ENCODE results near the gene EIF1. TPM values are rescaled to one million over a fixed set of nuclear protein-coding genes. Genes with fewer than 3 reads are reported as not detected.
"Not testable (repeated sequence)": the region's sequence is repeated elsewhere in the genome, so short reads cannot be mapped to it uniquely, and the experiment has no call there.

The EIF1 gene
- 146 TPM for total RNA-seq (ENCODE audit: insufficient read depth, low replicate concordance)

DNA sequence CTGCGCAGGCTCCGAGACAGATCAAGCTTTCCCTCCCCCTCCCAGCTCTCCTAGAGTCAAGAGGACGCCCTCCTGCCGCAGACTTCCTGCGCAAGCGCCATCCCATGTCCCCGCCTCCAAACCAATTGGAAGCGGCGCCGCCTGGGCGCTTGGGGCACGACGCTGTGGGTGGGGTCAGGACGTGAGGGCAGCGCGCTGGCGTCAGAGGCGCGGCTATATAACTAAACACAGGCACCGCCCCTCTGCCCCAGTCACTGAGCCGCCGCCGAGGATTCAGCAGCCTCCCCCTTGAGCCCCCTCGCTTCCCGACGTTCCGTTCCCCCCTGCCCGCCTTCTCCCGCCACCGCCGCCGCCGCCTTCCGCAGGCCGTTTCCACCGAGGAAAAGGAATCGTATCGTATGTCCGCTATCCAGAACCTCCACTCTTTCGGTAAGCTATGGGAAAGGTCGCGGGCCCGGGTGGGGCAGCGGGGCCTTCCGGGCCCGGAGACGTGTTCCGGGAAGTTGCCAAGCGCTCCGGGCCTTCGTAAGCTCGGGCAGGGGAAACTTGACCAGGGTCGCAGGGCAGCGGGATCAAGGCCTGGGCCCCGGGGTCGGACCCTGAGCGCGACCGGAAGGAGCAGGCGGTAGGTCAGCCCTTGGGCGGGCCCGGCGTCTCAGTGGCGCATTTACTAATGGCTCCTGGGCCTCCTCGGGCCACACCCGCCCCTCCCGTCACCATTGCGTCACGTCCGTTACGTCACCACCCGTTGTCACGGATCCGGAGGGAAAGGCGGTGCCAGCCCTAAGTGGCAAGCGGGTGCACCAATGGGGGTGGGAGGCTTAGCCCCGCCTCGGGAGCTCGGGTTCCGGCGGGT is at the start of gene EIF1:
Gene EIF1 (plus strand): TSS at position 245 of the 856 bp plus-strand sequence. CDS start 154 bp downstream, at position 399.
- DNase-seq (ENCODE audit: low spot score): peak; percentile 100

DNA sequence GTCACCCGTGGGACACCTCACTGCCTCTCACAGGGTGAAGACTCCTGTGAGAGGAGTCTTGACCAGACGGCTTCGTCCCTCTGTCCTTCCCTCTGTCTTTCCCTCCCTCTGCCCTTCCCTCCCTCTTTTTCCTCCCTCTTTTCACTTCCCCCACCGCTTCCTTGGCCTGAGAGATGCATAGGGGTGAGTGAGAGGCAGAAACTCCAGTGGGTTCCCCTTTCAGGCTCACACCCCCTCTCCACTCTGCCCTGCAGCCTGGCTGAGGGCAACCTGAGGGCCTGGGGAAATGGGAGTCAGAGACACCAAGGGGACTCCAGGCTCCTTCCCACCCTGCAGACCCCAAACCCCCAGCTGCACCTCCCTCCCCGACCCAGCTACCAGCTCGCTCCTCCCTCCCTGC is 49.7 kb upstream of the EIF1 start:
- no peak for DNase-seq (ENCODE audit: low spot score)

DNA sequence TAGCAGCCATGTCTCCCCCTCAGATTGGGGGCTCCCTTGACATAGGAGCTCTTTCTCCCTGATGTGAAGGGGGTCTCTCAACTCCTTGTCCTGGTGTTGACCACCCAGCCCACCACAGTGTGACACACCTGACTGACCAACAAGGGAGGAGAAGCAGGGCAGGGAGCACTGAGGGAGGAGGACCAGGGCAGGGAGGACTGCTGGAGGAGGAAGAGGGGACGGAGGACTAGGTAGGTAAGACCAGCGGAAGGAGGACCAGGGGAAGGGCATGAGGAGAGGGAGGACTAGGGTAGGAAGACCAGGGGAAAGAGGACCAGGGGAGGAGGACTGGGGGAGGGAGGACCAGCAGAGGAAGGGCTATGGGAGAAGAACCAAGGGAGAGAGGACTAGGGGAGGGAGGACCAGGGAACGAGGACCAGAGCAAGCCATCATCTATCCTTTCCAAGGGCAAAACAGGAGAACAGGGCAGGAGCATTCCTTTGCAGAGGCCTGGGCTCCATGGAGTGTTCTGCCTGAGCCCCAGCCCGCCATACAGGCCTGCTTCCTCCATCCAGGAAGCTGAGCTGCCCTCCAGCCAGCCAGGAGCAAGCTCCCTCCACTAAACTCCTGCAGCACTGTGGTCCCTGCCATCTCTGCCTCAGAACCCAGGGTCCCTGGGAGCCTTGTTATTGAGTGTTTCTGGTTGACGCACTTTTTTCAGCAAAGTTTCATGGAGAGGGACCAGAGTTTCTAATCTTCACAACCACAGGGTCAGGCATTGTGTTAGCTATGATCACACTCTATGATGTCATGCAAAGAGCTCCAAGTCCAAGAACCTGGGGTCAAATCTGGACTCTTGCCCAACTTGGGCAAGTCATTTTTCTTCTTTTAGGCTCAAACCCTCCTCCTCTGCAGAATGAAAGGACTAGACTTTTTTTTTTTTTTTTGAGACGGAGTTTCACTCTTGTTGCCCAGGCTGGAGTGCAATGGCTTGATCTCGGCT is 48.9 kb upstream of the EIF1 start:
- no peak for DNase-seq (ENCODE audit: low spot score)

DNA sequence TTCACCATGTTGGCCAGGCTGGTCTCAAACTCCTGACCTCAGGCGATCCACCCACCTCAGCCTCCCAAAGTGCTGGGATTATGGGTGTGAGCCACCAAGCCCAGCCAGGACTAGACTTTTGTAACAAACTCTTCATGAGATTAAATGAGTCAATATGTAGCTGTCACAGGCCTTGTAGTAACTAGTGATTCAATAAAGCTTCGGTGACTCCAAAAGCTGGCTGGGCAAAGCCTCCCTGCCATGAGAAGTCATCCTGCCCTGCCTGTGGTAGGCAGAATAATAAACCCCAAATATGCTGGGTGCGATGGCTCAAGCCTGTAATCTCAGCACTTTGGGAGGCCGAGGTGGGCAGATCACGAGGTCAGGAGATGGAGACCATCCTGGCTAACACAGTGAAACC is 48.1 kb upstream of the EIF1 start:
- DNase-seq (ENCODE audit: low spot score): not testable (repeated sequence)

DNA sequence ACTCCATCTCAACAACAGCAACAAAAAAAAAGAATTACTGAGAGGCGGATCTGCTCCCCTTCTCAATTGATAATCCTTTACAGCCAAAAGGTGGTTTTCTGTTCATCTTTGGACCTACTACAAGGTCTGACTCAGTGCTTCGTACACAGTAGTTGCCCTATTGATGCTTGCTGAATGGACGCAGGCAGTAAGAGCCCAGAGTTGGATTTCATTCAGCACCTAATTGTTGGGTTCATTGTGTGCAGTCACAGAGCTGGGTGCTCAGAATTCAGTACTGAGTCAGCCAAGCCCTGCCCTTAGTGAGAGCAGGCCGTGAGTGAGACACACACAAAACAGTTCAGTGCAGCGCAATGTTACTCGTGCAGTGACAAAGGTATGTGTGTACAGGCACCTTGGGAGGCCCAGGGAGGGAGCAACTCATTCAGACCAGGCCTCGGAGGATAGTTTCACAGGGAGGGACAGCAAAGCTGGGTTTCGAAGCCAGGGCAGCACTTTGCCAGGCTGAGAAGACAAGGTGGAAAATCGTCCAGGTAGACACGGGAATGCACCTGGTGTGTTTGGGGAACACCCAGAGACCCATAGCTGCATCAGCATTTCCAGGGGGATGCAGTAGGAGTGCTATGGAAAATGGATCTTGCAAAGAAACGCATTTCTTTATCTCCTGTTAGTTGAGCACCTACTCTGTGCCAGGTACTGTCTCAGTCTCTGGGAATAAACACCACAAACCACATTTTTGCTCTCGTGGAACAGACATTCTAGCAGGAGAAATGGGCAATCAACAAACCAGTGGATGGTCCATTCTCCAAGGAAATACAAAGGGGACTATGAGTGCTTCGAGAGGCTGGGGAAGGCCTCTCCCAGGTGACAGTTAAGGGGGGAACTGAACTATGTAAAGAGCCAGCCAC is 46.2 kb upstream of the EIF1 start:
- no peak for DNase-seq (ENCODE audit: low spot score)

DNA sequence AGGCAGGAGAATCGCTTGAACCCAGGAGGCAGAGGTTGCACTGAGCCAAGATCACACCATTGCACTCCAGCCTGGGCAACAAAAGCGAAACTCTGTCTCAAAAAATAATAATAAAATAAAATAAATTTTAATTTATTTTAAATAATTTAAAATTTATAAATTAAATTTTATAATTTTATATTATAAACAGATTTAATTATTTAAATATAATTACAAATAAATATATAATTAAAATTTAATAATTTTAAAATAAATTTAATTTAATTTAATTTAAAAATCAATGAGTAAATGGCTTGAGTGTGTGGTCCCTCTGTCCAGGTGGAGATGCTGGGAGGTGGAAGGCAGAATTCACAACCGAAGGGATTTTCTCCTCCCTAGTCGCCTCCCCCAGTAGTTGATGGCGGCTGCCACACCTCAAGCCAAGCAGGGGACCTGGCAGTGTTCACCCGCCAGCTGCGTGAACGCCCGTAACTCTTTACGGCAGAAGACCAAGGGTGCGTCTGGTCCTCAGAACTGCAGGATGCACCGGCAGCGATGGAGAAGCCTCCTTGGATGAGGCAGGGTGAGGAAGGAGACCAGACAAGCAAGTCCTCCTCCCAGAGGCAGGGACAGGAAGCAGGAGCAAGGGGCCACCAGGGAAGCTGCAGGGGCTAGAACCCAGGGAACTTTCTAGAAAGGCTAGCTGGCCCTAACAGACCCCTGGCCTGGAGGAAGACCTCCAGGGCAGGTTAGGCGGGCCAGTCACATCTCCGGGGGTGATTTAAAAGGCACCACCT is 41.5 kb upstream of the EIF1 start:
- no peak for DNase-seq (ENCODE audit: low spot score)

DNA sequence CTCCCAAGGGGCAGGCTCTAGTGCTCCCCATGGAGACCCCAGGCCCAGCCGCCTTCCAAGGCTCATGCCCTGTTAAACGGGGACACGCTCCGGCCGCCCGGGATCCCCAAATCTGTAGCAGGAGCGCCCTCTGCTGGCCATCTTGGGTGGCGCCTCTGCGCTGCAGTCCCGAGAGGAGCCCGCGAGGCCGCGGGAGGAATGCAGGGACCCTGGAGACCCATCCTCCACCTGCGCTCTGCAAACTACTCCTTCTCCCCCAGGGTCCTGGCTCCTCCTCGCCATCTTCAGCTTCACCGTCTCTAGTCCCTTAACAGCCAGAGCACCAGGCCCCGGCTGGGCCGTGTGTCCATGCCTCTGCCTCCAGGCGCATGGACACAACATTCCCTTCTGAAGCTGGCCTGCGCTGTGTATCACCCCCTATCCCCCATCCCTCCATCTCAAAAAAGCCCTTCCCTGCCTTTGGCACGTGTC is 40.7 kb upstream of the EIF1 start:
- peak; percentile 82 for DNase-seq (ENCODE audit: low spot score)

DNA sequence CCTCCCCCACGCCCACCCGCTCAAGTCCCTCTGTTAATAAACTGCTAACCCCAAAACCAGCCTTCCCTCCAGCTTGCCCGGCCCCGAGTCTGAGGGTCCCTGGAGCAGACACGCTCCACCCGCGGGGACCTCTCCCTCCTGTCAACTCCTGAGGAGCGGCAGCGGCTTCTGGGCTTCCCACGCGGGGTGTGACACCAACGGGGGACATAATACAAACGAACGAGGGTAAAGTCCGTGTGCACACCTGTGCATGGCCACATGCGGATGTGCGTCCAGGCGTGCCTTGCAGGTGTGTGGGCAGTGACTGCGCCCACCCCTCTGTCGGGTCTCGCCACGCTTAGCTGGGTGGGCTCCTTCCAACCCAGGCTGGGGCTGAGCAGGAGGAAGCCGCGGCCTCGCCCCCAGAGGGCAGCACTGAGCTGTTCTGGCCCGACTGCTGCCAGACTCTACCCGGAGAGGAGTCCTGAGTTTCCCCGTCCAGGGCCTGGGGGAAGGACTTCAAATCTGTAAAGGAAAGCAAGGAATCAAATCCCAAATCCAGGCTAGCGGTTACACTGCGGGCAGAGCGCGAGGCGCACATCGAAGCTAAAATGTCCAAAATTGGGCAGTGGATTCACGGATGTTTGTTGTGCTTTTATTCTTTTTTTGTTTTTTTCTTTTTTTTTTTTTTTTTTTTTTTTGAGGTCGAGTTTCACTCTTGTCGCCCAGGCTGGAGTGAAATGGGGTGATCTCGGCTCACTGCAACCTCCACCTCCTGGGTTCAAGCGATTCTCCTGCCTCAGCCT is 40.1 kb upstream of the EIF1 start:
- DNase-seq (ENCODE audit: low spot score): peak; percentile 83

DNA sequence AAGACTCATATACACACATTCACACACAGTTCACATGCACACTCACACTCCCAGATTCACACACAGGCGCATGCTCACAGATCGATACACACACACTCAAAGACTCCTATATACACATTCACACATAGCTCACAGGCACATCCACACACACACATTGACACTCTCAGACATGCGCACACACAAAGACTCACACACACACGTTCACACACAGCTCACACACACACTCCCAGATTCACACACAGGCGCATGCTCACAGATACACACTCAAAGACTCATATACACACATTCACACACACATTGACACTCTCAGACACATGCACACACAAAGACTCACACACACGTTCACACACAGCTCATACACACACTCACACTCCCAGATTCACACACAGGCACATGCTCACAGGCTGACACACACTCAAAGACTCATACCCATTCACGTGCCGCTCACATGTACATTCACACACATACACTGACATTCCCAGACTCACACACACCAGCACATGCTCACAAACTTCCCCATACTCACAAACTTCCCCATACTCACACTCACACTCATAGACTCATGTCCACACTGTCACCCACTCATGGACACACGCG is 38.7 kb upstream of the EIF1 start:
- DNase-seq (ENCODE audit: low spot score): no peak

DNA sequence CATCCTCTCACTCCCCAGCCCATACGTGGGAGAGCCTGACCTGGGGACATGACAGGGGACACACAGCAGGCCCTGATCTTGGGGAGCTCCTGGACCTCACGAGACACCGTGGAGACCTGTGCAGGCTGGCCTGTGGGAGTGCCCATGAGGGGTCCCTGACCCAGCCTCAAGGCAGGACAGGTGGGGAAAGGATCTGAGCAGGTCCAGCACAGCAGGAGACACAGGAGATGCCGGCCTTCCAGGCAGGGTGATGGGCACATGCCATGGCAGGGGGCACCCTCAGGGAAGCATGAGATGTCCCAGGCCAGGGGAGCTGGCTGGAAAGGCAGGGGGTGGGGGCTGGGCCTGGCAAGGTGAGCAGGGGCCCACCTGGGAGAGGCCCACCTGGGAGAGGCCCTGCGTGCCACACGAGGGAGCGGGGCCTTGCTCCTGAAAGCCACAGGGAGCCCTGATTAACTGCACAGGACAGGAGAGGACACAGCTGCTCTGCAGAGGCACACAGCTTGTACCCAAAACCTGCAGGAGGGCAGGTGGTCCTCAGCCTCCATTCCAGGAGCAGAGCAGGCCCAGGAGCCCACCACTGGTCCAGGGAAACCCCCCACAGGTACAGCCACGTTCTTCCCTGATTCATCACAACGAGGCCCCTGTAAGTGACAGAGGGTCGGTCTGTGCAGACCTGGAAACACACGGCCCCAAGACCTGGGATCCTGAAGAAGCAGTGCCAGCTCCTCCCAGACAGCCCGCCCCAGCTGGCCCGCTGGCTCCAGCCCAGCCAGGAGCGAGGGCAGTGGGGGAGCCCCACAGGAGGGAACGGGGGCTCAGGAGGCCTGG is 37.7 kb upstream of the EIF1 start:
- no peak for DNase-seq (ENCODE audit: low spot score)

DNA sequence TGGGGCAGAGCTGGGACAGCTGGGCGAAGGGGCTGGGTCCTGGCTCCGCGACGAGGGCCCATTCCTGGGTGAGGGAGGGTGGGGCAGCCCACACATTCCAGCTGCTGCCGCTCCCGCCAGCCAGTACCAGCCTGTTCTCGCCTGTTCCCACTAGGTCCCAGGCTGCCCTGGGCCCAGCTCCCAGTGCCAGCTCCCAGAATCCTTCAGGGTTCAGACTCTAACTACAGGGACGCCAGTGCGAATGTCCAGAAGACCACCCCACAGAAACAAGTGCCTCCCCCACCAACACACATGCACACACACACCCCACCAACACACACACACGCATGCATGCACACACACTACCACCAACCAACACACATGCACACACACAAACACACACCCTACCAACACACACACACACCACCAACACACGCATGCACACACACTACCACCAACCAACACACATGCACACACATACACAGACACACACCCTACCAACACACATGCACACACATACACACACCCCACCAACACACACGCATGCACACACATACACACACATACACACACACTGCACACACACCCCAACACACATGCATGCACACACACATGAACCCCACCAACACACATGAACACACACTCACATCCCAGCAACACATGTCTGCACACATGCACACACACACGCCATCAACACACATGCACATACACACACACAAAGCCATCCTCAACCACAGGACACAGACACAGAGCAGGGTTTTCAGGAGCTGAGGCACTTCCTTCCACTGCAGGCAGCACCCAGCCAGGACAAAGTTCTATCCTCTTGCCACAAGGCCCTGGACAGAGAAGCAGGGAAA is 36.8 kb upstream of the EIF1 start:
- peak; percentile 77 for DNase-seq (ENCODE audit: low spot score)

DNA sequence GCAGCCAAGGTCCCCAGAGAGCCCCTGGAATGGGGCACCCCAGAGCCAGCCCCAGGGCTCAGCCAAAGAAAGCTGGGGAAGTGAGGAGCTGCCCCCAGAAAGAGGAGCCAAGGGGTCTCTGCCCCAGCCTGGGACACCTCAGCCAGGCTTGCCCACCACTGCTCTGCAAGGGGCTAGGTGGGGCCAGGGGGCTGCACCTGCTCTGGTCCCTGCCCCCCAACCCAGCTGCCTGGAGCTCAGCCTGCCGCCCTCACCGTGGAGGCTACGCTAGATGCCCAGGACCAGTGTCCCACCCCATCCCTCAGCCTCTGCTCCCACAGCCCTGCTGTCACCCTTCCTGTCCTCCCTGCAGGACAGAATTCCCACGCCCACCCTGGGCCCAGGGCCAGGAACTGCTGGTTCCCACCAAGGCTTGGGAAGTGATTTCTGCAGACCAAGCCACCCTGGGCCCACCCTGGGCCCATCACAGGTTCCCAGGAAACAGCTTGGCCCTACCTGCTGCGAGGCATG is 36.2 kb upstream of the EIF1 start:
- no peak for DNase-seq (ENCODE audit: low spot score)

DNA sequence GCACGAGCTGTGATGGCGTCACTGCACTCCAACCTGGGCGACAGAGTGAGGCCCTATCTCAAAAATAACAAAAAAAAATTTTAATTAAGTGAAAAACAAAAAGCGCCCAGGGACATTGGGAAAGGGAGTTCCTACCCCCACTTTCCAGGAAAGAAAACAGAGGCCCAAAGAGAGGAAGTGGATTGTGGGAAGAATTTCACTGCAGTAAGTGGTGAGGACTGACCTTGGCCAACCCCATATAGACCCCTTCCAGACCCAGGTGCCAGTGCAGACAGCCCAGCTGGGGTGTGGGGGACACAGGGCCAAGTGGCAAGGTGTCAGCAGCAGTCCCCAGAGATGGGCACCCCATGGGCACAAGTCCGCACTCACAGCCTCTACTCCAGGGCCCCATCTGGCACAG is 35.3 kb upstream of the EIF1 start:
- no peak for DNase-seq (ENCODE audit: low spot score)

DNA sequence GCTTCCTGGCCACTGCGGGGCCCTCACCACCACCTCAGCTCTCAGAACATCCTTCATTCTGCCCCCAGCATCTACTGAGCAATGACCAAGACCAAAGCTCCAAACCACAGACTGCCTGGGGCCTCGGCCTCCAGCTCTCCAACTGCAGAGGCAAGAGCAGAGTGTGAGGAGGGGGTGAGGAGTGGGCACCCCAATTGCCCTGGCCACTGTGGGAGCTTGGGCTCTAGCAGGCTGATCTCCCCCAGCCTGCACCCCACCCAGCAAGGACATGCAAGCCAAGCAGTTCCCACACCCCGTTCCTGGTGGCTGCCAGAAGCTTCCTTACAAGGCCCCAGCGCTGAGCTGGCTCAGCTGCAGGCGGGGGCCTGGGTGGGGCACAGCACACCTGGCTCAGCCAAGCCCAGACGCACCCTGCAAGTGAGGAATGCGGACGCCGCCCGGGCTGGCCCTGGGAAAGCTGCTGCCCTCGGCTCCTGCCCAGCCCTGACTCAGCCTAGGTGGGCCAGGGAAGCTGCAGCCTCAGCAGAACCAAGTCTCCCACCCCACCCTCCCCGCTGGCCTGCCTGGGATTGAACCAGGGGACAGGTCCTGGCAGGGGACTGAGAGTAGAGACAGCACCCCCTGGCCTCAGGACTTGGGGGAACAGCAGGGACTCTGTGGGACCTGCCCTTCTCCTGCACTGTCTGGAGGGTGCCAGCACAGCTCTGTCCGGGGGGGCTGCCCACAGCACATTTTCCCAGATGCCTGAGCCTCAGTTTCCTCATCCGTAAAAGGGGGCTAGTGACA is 34.6 kb upstream of the EIF1 start:
- peak; percentile 83 for DNase-seq (ENCODE audit: low spot score)

DNA sequence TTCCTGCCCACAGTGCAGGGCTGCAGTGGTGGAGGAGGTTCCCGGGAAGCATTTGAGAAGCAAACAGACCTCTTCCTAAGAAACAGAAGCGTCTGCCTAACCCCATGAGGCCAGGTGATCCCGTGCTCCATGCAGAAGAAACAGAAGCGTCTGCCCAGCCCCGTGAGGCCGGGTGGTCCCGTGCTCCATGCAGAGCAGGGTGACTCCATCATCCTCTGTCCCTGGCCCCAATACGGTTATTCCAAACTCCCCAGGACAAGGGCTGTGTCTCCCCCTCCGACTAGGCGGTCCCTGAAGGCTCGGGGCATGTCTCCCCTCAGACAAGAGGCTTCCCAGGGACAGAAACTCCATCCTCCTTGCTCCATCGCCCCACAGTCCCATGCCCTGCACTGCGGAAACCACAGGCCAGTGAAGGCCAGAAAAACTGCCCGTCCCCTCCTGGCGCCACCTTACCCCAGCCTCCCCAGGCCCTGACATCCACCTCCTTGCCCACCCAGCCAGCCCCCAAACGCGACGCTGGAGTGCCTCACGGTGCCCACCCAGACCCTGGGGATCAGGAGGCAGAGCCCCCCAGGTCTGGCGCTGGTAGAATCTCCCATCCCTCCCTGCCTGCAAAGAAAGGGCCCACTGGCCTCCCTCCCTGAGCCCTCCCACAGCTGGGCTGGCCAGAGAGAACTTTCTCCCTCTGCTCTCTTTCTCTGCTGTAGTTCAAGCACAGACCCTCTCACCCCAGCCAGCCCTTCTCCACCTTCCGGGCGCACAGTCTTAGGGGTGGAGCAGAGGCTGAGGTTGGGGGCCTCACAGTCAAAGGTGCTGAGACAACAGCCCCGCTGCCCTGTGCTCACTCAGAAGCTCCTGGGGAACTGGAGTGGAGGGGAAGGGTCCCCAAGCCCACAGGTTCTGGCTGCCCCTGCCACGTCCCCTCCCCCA is 33.7 kb upstream of the EIF1 start:
- peak; percentile 37 for DNase-seq (ENCODE audit: low spot score)
